Measurements from ENCODE around the gene ADH5. TPM values are rescaled to one million over a fixed set of nuclear protein-coding genes. Genes with fewer than 3 reads are reported as not detected.

Gene ADH5
- total RNA-seq, 4 donors from 2014 or later, result 220 to 333 (median 251) TPM

GRCh38 chr4:99061048-99061700 lies 27.4 kb downstream of the ADH5 start:
- TF ChIP-seq, protein P1, sequence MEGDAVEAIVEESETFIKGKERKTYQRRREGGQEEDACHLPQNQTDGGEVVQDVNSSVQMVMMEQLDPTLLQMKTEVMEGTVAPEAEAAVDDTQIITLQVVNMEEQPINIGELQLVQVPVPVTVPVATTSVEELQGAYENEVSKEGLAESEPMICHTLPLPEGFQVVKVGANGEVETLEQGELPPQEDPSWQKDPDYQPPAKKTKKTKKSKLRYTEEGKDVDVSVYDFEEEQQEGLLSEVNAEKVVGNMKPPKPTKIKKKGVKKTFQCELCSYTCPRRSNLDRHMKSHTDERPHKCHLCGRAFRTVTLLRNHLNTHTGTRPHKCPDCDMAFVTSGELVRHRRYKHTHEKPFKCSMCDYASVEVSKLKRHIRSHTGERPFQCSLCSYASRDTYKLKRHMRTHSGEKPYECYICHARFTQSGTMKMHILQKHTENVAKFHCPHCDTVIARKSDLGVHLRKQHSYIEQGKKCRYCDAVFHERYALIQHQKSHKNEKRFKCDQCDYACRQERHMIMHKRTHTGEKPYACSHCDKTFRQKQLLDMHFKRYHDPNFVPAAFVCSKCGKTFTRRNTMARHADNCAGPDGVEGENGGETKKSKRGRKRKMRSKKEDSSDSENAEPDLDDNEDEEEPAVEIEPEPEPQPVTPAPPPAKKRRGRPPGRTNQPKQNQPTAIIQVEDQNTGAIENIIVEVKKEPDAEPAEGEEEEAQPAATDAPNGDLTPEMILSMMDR (IDR thresholded peaks at IDR 0.05; ENCODE audit: low read depth), result no peak

GRCh38 chr4:99059550-99059949 lies 29.0 kb downstream of the ADH5 start:
- TF ChIP-seq, protein P1 (IDR thresholded peaks at IDR 0.05; ENCODE audit: low read depth), result no peak

GRCh38 chr4:99058228-99058627 lies 30.4 kb downstream of the ADH5 start:
- TF ChIP-seq, protein P1 (IDR thresholded peaks at IDR 0.05; ENCODE audit: low read depth), result no peak

GRCh38 chr4:99054428-99054994 lies 34.1 kb downstream of the ADH5 start:
- TF ChIP-seq, protein P1 (IDR thresholded peaks at IDR 0.05; ENCODE audit: low read depth), result no peak

- TF ChIP-seq, protein P1 (IDR thresholded peaks at IDR 0.05; ENCODE audit: low read depth), result no peak
These were observed 35.7 kb downstream of the ADH5 start for GRCh38 chr4:99052902-99053301.

DNA sequence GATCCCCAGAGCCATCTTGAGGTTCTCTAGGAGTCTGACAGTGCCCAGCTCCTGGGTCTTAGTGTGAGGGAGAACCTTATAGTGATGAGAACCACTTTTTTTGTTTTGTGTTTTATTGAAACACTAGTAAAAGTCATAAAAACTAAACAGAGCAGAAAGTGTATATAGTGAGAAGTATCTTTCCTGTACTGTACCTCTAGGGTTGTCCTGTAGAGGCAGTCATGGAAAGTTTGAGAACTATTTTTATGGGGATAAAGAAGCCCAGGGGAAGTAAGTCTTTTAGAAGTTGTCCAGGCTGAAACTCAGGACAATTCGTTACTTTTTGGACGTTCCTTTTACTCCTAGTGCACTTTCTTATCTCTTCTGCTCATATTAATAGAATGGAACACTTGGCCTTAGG lies 40.9 kb downstream of the ADH5 start:
- TF ChIP-seq, protein P1 (IDR thresholded peaks at IDR 0.05; ENCODE audit: low read depth), result no peak

DNA sequence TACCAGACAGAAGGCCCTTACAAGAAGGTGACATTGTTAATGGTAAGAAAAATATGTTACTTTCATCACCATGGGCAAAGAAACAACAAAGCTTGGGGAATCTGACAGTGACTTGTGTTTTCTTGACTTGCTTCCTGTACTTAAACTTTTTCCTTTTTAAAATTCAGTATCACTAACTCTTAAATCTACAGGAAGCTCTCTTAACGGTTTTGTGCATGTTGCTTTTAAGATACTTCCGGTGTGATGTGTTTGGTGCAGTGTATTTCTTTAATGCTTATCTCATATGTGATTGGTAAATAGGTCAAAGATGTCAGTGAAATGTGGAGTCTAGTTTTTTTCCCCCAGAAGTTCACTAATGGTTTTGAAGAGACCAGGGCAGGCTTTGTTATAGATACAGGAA lies 45.2 kb downstream of the ADH5 start:
- TF ChIP-seq, protein P1 (IDR thresholded peaks at IDR 0.05; ENCODE audit: low read depth), result no peak
